CD4-positive, alpha-beta memory T cell (primary cell): ENCODE measurements around the gene PRLR. TPM values are rescaled to one million over a fixed set of nuclear protein-coding genes. Genes with fewer than 3 reads are reported as not detected.

ENCODE experiments used
- CTCF ChIA-PET: fragments of 350-600 bp; sonication (Branson Sonifier 250); formaldehyde crosslinking; loops from one replicate; lab custom pipeline; 2021; ENCODE audit warnings: inconsistent platforms; ENCODE audit not compliant: partially characterized antibody; lab: Charles Lee
- POLR2A ChIA-PET: fragments of 350-600 bp; sonication (Branson Sonifier 250); formaldehyde crosslinking; loops from one replicate; lab custom pipeline; 2021; ENCODE audit not compliant: partially characterized antibody; lab: Charles Lee
- DNase-seq, 5 donors: peaks; one replicate each; pipeline versions ENCODE4 v3.0.0 to v3.0.0-alpha.2; 2020 to 2022; ENCODE audit warnings: mixed read lengths in 1 of 5
- H3K27ac ChIP-seq: one replicate; pipeline ENCODE4 v1.7.0; 2013; ENCODE audit warnings: low read depth, low read length
- H3K27me3 ChIP-seq: 2 replicates; pipeline ENCODE4 v1.7.0; 2013; ENCODE audit warnings: mild to moderate bottlenecking, low read length, moderate library complexity; ENCODE audit not compliant: insufficient read depth
- H3K36me3 ChIP-seq: 2 replicates; pipeline ENCODE4 v1.7.0; 2013; ENCODE audit warnings: mild to moderate bottlenecking, low read length, moderate library complexity; ENCODE audit not compliant: insufficient read depth
- H3K4me1 ChIP-seq: 2 replicates; pipeline ENCODE4 v1.7.0; 2013; ENCODE audit warnings: mild to moderate bottlenecking, low read length, moderate library complexity; ENCODE audit not compliant: insufficient read depth
- H3K4me3 ChIP-seq, 2 donors: one replicate each; pipeline ENCODE4 v1.7.0; 2013; ENCODE audit warnings: low read length in 2 of 2, mild to moderate bottlenecking in 1 of 2
- H3K9me3 ChIP-seq, 2 donors: one replicate each; pipeline ENCODE4 v1.7.0; 2013; ENCODE audit warnings: low read length in 2 of 2, control low read depth in 1 of 2; ENCODE audit not compliant: control insufficient read depth in 1 of 2
- H3K27ac Mint-ChIP-seq, 7 donors: one replicate each; pipeline ENCODE4 v1.8.0; 2020 to 2021; ENCODE audit warnings: mixed read lengths in 7 of 7, mild to moderate bottlenecking in 6 of 7, inconsistent platforms in 3 of 7, moderate library complexity in 3 of 7
- H3K27me3 Mint-ChIP-seq, 2 donors: one replicate each; pipeline ENCODE4 v1.8.0; 2020 to 2021; ENCODE audit warnings: mixed read lengths in 2 of 2
- H3K36me3 Mint-ChIP-seq, 2 donors: one replicate each; pipeline ENCODE4 v1.8.0; 2020 to 2021; ENCODE audit warnings: mixed read lengths in 2 of 2, inconsistent platforms in 1 of 2, mild to moderate bottlenecking in 1 of 2
- H3K4me1 Mint-ChIP-seq, 4 donors: one replicate each; pipeline ENCODE4 v1.8.0; 2020 to 2021; ENCODE audit warnings: mixed read lengths in 4 of 4, mild to moderate bottlenecking in 1 of 4
- H3K4me3 Mint-ChIP-seq, 8 donors: one replicate each; pipeline ENCODE4 v1.8.0; 2020 to 2021; ENCODE audit warnings: mixed read lengths in 8 of 8, mild to moderate bottlenecking in 7 of 8, moderate library complexity in 6 of 8, inconsistent platforms in 3 of 8
- H3K9me3 Mint-ChIP-seq, 8 donors: one replicate each; pipeline ENCODE4 v1.8.0; 2020 to 2021; ENCODE audit warnings: mixed read lengths in 8 of 8, mild to moderate bottlenecking in 5 of 8, inconsistent platforms in 3 of 8, moderate library complexity in 1 of 8
- intact Hi-C: fragments of 100-400 bp; cut with micrococcal nuclease; formaldehyde crosslinking; loops from one replicate; pipeline ENCODE4 v1.15.1; 2023
- polyA plus RNA-seq, 2 donors: library from polyadenylated mRNA; unstranded; fragments of 300-500 nt; fragmentation: Illumina TruSeq; gene quantifications; one replicate each; pipeline ENCODE4 v1.2.3, GENCODE V29; 2021
- total RNA-seq, 2 experiments: library from RNA; stranded (reverse); gene quantifications; one replicate each; pipeline ENCODE4 v1.2.3, GENCODE V29; 2021

PRLR gene
- total and polyA plus RNA-seq, 4 experiments from 2014 or later = not detected

DNA sequence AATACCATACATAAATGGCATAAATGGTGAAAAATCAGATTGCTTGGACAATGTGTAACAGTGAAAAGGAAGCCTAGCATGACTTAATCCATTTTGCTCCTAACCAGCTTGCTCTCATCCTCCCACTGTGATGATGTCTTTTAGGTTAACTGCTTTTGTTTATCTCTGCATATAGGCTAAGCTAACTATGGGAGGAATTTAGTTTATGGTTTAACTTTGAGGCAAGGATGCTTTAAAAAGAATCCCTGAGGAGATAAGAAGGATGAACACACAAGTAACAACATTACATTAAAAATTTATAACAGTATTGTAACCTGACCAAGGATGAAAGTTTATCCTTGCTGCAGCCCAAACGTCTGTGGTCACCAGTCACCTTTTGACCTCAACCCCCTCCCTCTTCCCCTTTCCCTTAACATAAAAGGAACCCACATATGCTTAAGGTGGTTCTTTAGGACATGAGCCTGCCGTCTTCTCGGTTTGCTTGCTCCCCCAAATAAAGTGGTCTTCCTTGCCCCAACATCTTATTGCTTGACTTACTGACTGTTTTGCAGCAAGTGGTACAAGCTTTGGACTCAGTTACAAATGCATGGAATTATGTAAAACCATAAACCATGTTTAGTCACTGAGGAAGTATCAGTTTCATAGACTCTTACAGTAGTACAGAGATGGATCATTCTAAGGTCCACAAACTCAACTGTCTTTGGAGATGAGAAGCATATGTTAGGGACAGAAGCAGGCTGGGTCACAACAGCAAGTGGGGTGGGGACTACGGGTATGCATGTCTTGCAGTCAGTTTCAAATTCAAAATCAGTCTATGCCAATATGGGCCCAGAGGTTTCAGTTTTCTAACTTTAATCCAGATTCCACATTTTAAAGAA lies 213.9 kb downstream of the PRLR start:
- DNase-seq = no peak
- Histone ChIP-seq H3K27ac (no peak overlapping the region), H3K4me3 (no peak overlapping the region), H3K9me3 (no peaks in the 10 kb centered on the region), H3K36me3 (no peaks in the 10 kb centered on the region), H3K27me3 (no peaks in the 10 kb centered on the region), H3K4me1 (no peaks in the 10 kb centered on the region)
- Mint-ChIP-seq H3K27ac (no peak overlapping the region), H3K9me3 (peaks cover 0 to 5% (median 2%) of the 10 kb centered on the region in 8 donors), H3K36me3 (no peaks in the 10 kb centered on the region), H3K4me3 (no peak overlapping the region), H3K4me1 (no peaks in the 10 kb centered on the region), H3K27me3 (peaks cover 9 to 16% of the 10 kb centered on the region in 2 donors)
- intact Hi-C loops = no loop called here
- ChIA-PET POLR2A (no interaction called here), CTCF (no interaction called here)

- H3K9me3 ChIP-seq = no peaks in the 10 kb centered on the region
- Mint-ChIP-seq H3K27me3 (peaks cover 9 to 16% of the 10 kb centered on the region in 2 donors), H3K36me3 (no peaks in the 10 kb centered on the region), H3K27ac (no peak overlapping the region), H3K9me3 (peaks cover 0 to 5% (median 2%) of the 10 kb centered on the region in 8 donors), H3K4me1 (no peaks in the 10 kb centered on the region), H3K4me3 (no peak overlapping the region)
- no peak overlapping the region for H3K27ac ChIP-seq
- ChIA-PET CTCF (no interaction called here), POLR2A (no interaction called here)
- H3K27me3 ChIP-seq = no peaks in the 10 kb centered on the region
- no peaks in the 10 kb centered on the region for H3K36me3 ChIP-seq
- intact Hi-C loops = no loop called here
- DNase-seq = no peak
- no peaks in the 10 kb centered on the region for H3K4me1 ChIP-seq
- H3K4me3 ChIP-seq = no peak overlapping the region
Observed at GRCh38 chr5:35015063-35015462, 215.2 kb downstream of the PRLR start.

DNA sequence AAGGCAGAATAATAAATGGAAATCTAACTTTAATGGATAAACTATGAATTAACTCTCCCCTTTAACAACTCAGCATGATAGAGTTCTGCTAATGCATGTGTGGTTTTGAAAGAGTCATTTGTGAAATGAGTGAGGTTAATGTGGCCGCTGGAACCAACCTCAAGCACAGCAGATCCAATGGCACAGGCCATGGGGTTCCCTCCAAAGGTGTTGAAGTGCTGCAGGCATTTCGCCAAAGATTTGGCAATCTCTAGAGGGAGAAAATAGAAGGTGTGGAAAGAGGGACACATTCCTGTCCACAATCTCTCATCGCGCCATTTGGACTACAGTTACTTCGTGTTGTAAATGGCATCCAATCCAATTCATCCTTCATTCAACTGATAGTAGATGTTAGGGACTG lies 217.5 kb downstream of the PRLR start:
- Histone ChIP-seq H3K4me1 (no peaks in the 10 kb centered on the region), H3K9me3 (no peaks in the 10 kb centered on the region), H3K4me3 (no peak overlapping the region), H3K27ac (no peak overlapping the region), H3K36me3 (no peaks in the 10 kb centered on the region), H3K27me3 (no peaks in the 10 kb centered on the region)
- intact Hi-C loops = no loop called here
- POLR2A ChIA-PET = no interaction called here
- no peaks in the 10 kb centered on the region for H3K36me3 Mint-ChIP-seq
- CTCF ChIA-PET = no interaction called here
- peaks cover 14 to 26% of the 10 kb centered on the region in 2 donors for H3K27me3 Mint-ChIP-seq
- H3K27ac Mint-ChIP-seq = no peak overlapping the region
- peaks cover 0 to 6% (median under 1%) of the 10 kb centered on the region in 8 donors for H3K9me3 Mint-ChIP-seq
- no peaks in the 10 kb centered on the region for H3K4me1 Mint-ChIP-seq
- no peak overlapping the region for H3K4me3 Mint-ChIP-seq
- DNase-seq = no peak

DNA sequence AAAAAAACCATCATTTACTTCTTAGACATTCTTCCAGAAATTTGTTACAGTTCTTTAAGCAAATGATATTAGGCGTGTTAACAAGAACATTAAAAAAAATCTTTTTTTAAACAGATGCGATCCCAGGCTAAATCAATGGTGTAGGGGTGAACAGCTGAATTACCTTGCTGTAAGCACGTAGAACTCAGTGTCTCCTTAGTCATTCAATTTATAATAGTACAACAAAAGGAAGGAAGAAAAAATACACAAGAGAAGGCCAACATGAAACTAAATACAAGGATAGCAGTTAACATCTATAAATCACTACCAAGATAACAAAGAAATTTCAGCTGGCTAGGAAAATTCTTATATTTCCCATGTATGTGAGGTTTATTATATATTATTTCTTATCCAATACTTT lies 217.9 kb downstream of the PRLR start:
- Mint-ChIP-seq H3K36me3 (no peaks in the 10 kb centered on the region), H3K9me3 (peaks cover 0 to 4% (median 0%) of the 10 kb centered on the region in 8 donors), H3K4me1 (no peaks in the 10 kb centered on the region), H3K27ac (no peak overlapping the region), H3K4me3 (no peak overlapping the region), H3K27me3 (peaks cover 10 to 26% of the 10 kb centered on the region in 2 donors)
- intact Hi-C loops = no loop called here
- H3K27ac ChIP-seq = no peak overlapping the region
- no peaks in the 10 kb centered on the region for H3K36me3 ChIP-seq
- no peaks in the 10 kb centered on the region for H3K4me1 ChIP-seq
- H3K4me3 ChIP-seq = no peak overlapping the region
- no peak for DNase-seq
- CTCF ChIA-PET = no interaction called here
- H3K9me3 ChIP-seq = no peaks in the 10 kb centered on the region
- no peaks in the 10 kb centered on the region for H3K27me3 ChIP-seq
- POLR2A ChIA-PET = no interaction called here

DNA sequence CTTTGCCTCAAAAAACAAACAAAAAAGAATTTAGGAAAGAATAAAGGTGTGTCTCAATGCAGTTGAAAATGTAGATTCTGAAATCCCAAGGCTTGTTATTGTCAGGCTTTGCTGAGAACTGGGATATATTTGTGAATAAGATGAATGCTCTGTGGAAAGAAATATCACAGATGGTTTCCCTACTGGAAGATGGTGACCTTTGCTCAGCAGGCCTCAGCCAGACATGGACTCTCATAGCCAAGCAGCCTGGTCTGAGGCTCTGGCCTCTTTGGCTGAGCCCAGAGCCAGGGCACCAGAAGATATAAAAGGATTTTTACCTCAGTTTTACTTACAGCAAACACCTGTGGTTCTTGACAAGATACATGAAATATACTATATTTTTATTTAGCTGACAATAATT lies 219.6 kb downstream of the PRLR start:
- peaks cover 0 to 4% (median under 1%) of the 10 kb centered on the region in 8 donors for H3K9me3 Mint-ChIP-seq
- intact Hi-C loops = no loop called here
- no peak overlapping the region for H3K27ac Mint-ChIP-seq
- ChIA-PET POLR2A (no interaction called here), CTCF (no interaction called here)
- Histone ChIP-seq H3K4me3 (no peak overlapping the region), H3K27me3 (no peaks in the 10 kb centered on the region), H3K36me3 (no peaks in the 10 kb centered on the region), H3K9me3 (no peaks in the 10 kb centered on the region), H3K27ac (no peak overlapping the region), H3K4me1 (no peaks in the 10 kb centered on the region)
- no peaks in the 10 kb centered on the region for H3K36me3 Mint-ChIP-seq
- no peak for DNase-seq
- no peak overlapping the region for H3K4me3 Mint-ChIP-seq
- H3K27me3 Mint-ChIP-seq = peaks cover 10 to 21% of the 10 kb centered on the region in 2 donors
- H3K4me1 Mint-ChIP-seq = no peaks in the 10 kb centered on the region

GRCh38 chr5:35009657-35010056 lies 220.6 kb downstream of the PRLR start:
- Mint-ChIP-seq H3K27ac (no peak overlapping the region), H3K9me3 (peaks cover 0 to 4% (median under 1%) of the 10 kb centered on the region in 8 donors), H3K4me1 (no peaks in the 10 kb centered on the region), H3K4me3 (no peak overlapping the region), H3K36me3 (no peaks in the 10 kb centered on the region), H3K27me3 (peaks cover 12 to 24% of the 10 kb centered on the region in 2 donors)
- no peak for DNase-seq
- Histone ChIP-seq H3K9me3 (no peaks in the 10 kb centered on the region), H3K27me3 (no peaks in the 10 kb centered on the region), H3K27ac (no peak overlapping the region), H3K4me3 (no peak overlapping the region), H3K4me1 (no peaks in the 10 kb centered on the region), H3K36me3 (no peaks in the 10 kb centered on the region)
- ChIA-PET CTCF (no interaction called here), POLR2A (no interaction called here)
- intact Hi-C loops = no loop called here

- no peak for DNase-seq
- H3K27me3 Mint-ChIP-seq = peaks cover 17 to 26% of the 10 kb centered on the region in 2 donors
Observed at GRCh38 chr5:35009019-35009418, 221.3 kb downstream of the PRLR start.

More at GRCh38 chr5:35009019-35009418, 221.3 kb downstream of the PRLR start:
- H3K4me1 Mint-ChIP-seq = no peaks in the 10 kb centered on the region
- H3K4me3 Mint-ChIP-seq = no peak overlapping the region
- intact Hi-C loops = no loop called here
- CTCF ChIA-PET = no interaction called here
- POLR2A ChIA-PET = no interaction called here
- no peaks in the 10 kb centered on the region for H3K27me3 ChIP-seq
- no peak overlapping the region for H3K27ac Mint-ChIP-seq
- H3K4me3 ChIP-seq = no peak overlapping the region
- H3K9me3 Mint-ChIP-seq = peaks cover 0 to 3% (median 0%) of the 10 kb centered on the region in 8 donors
- no peaks in the 10 kb centered on the region for H3K4me1 ChIP-seq
- H3K36me3 Mint-ChIP-seq = no peaks in the 10 kb centered on the region
- H3K36me3 ChIP-seq = no peaks in the 10 kb centered on the region
- no peaks in the 10 kb centered on the region for H3K9me3 ChIP-seq
- H3K27ac ChIP-seq = no peak overlapping the region
